Measurements from ENCODE around the gene FBXO46. TPM values are rescaled to one million over a fixed set of nuclear protein-coding genes. Genes with fewer than 3 reads are reported as not detected.

The FBXO46 gene
- total RNA-seq, 1 experiment from 2014 or later, result 18.8 TPM

DNA sequence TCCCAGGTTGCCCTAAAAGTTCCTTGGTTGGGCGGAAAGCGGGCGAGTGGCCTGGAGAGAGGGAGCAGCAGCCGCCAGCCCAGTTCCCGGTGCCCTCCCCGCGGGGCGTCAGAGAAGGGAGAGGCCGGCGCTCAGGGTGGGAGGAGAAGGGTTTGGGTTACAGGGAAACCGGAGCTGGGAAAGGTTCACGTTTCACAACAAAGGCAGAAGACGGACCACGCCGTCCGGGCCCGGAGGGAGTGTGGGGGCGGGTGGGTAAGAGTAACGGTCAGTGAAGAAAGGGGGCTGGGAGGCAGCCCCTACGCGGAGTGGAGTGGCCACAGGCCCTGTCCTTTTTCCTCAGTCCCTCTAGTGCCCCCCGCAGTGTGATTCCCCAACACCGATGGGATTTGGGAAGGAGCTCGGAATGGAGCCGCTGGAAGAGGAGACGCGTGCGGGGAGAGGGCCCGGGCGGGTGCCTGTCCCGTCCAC lies 36.7 kb upstream of the FBXO46 start:
- TF ChIP-seq, protein P1, sequence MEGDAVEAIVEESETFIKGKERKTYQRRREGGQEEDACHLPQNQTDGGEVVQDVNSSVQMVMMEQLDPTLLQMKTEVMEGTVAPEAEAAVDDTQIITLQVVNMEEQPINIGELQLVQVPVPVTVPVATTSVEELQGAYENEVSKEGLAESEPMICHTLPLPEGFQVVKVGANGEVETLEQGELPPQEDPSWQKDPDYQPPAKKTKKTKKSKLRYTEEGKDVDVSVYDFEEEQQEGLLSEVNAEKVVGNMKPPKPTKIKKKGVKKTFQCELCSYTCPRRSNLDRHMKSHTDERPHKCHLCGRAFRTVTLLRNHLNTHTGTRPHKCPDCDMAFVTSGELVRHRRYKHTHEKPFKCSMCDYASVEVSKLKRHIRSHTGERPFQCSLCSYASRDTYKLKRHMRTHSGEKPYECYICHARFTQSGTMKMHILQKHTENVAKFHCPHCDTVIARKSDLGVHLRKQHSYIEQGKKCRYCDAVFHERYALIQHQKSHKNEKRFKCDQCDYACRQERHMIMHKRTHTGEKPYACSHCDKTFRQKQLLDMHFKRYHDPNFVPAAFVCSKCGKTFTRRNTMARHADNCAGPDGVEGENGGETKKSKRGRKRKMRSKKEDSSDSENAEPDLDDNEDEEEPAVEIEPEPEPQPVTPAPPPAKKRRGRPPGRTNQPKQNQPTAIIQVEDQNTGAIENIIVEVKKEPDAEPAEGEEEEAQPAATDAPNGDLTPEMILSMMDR (conservative IDR thresholded peaks at IDR 0.05; ENCODE audit: low read depth, low read length), result no peak
- TF ChIP-seq EZH2 (IDR thresholded peaks at IDR 0.05; ENCODE audit: borderline replicate concordance, low read depth, low read length, poor library complexity, severe bottlenecking), result no peak
- DNase-seq (ENCODE audit: low spot score), result peak; percentile 69
- H3K36me3 ChIP-seq (ENCODE audit: insufficient read depth, low read length, poor library complexity, severe bottlenecking), result no peaks in the 10 kb centered on the region
- H3K4me3 ChIP-seq (ENCODE audit: low read depth, low read length, poor library complexity, severe bottlenecking), result peak overlapping the region; percentile 89
- no TSS peak for BruUV-seq (replicated peaks)
- intact Hi-C loops (cut with micrococcal nuclease; ENCODE audit: unreplicated experiment), result no loop called here
- ChIA-PET POLR2A (ENCODE audit: low non-redundant PET) (interaction anchor here (0.6 kb wide), 2 partner anchors 16 to 50 kb away, joined by 4 to 5 read pairs; no protein-coding TSS in a partner anchor), CTCF (interaction anchor here (0.7 kb wide), 1 partner anchor 260 kb away, joined by 3 read pairs; no protein-coding TSS in a partner anchor)
- H3K9me3 ChIP-seq (ENCODE audit: low read depth, low read length, poor library complexity, severe bottlenecking), result no peaks in the 10 kb centered on the region
- peak overlapping the region; percentile 98 for H3K27ac ChIP-seq (ENCODE audit: low read depth, low read length, poor library complexity, severe bottlenecking)
- H3K4me1 ChIP-seq (ENCODE audit: insufficient read depth, low read length, poor library complexity, severe bottlenecking), result peaks cover 22% of the 10 kb centered on the region
- no peaks in the 10 kb centered on the region for H3K27me3 ChIP-seq (replicated peaks; ENCODE audit: insufficient read depth, low read depth, low read length, poor library complexity)

DNA sequence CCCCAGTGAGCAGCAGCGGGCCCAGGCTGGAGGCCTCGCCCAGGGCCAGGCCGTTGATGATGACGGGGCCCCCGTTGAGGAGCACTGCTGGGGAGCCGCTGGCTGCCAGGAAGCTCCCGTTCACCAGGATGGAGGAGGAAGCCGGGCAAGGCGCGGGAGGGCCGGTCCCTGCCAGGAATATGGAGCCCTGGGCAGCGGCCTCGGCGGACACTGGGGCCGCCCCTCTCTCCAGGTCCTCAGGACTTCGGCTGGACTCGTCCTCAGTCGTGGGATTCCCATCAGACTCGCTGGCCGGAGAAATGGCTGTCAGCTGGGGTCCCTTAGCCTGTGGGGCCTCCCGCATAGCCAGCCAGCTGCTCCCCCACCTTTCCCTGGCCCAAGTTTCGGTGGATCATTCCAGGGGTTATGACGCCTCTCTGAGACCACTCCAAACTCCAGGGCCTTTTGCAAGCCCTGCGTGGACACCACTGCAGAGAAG lies 36.2 kb upstream of the FBXO46 start:
- intact Hi-C loops (cut with micrococcal nuclease; ENCODE audit: unreplicated experiment), result no loop called here
- Histone ChIP-seq H3K4me3 (ENCODE audit: low read depth, low read length, poor library complexity, severe bottlenecking) (peak overlapping the region; percentile 89), H3K9me3 (ENCODE audit: low read depth, low read length, poor library complexity, severe bottlenecking) (no peaks in the 10 kb centered on the region), H3K36me3 (ENCODE audit: insufficient read depth, low read length, poor library complexity, severe bottlenecking) (no peaks in the 10 kb centered on the region), H3K27ac (ENCODE audit: low read depth, low read length, poor library complexity, severe bottlenecking) (peak overlapping the region; percentile 98), H3K4me1 (ENCODE audit: insufficient read depth, low read length, poor library complexity, severe bottlenecking) (peaks cover 22% of the 10 kb centered on the region), H3K27me3 (replicated peaks; ENCODE audit: insufficient read depth, low read depth, low read length, poor library complexity) (no peaks in the 10 kb centered on the region)
- TF ChIP-seq, protein P1 (conservative IDR thresholded peaks at IDR 0.05; ENCODE audit: low read depth, low read length), result no peak
- no peak for TF ChIP-seq EZH2 (IDR thresholded peaks at IDR 0.05; ENCODE audit: borderline replicate concordance, low read depth, low read length, poor library complexity, severe bottlenecking)
- BruUV-seq (replicated peaks), result no TSS peak
- POLR2A ChIA-PET (ENCODE audit: low non-redundant PET), result interaction anchor here (0.6 kb wide), 1 partner anchor 15 kb away, joined by 4 read pairs; no protein-coding TSS in a partner anchor
- no peak for DNase-seq (ENCODE audit: low spot score)
- CTCF ChIA-PET, result interaction anchor here (0.7 kb wide), 1 partner anchor 259 kb away, joined by 3 read pairs; no protein-coding TSS in a partner anchor

DNA sequence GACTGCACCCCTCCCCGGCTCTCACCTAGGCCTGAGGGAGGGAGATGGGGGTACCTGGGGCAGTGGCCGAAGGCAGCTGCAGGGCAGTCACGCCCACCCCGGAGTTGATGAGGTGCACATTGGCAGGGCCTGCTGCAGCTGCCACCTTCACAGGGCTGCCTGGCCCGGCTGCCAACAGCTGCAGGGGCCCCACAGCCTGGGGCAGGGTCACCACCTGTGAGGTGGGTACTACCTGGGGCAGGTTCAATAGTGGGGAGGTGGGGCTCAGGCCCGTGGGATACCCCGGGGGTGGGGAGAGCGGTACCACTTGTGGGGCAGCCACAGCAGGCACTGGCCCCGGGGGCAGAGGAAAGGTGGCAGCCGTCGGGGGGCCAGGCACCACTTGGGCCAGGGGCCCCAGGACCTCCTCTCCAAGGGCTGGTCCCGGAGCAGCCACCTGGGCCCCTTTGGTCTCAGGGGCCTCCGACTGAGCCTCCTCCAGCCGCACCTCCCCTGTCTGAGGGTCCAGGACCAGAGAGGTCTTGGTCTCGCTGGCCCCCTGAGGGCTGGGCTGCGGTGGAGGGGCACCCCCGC lies 35.7 kb upstream of the FBXO46 start:
- DNase-seq (ENCODE audit: low spot score), result no peak
- intact Hi-C loops (cut with micrococcal nuclease; ENCODE audit: unreplicated experiment), result no loop called here
- ChIA-PET POLR2A (ENCODE audit: low non-redundant PET) (no interaction called here), CTCF (no interaction called here)
- Histone ChIP-seq H3K27me3 (replicated peaks; ENCODE audit: insufficient read depth, low read depth, low read length, poor library complexity) (no peaks in the 10 kb centered on the region), H3K27ac (ENCODE audit: low read depth, low read length, poor library complexity, severe bottlenecking) (peak overlapping the region; percentile 98), H3K36me3 (ENCODE audit: insufficient read depth, low read length, poor library complexity, severe bottlenecking) (no peaks in the 10 kb centered on the region), H3K9me3 (ENCODE audit: low read depth, low read length, poor library complexity, severe bottlenecking) (no peaks in the 10 kb centered on the region), H3K4me3 (ENCODE audit: low read depth, low read length, poor library complexity, severe bottlenecking) (peak overlapping the region; percentile 89), H3K4me1 (ENCODE audit: insufficient read depth, low read length, poor library complexity, severe bottlenecking) (peaks cover 22% of the 10 kb centered on the region)
- no TSS peak for BruUV-seq (replicated peaks)
- no peak for TF ChIP-seq EZH2 (IDR thresholded peaks at IDR 0.05; ENCODE audit: borderline replicate concordance, low read depth, low read length, poor library complexity, severe bottlenecking)
- TF ChIP-seq, protein P1 (conservative IDR thresholded peaks at IDR 0.05; ENCODE audit: low read depth, low read length), result no peak

All from A673 (cell line).